Measurements from ENCODE around the gene RANBP10. TPM values are rescaled to one million over a fixed set of nuclear protein-coding genes. Genes with fewer than 3 reads are reported as not detected.

The RANBP10 gene
- total and polyA plus RNA-seq, 2 of the 13 experiments (the other 11 are each of a cell fraction or from before 2014, with no cell fraction given), result 9.2 to 22.7 TPM

- TF ChIP-seq FOXO1 (CRISPR knock-in tag; IDR thresholded peaks at IDR 0.05) (no peak), CAMTA2 (CRISPR knock-in tag; IDR thresholded peaks at IDR 0.05; ENCODE audit: borderline replicate concordance) (no peak), ZC3H13 (CRISPR knock-in tag; IDR thresholded peaks at IDR 0.05) (peak; percentile 90), ZNF512B (CRISPR knock-in tag; IDR thresholded peaks at IDR 0.05; ENCODE audit: borderline replicate concordance) (no peak), ZNF629 (CRISPR knock-in tag; conservative IDR thresholded peaks at IDR 0.05) (no peak), ZNF18 (CRISPR knock-in tag; IDR thresholded peaks at IDR 0.05; ENCODE audit: insufficient replicate concordance) (peak; percentile 11), KLF15 (CRISPR knock-in tag; IDR thresholded peaks at IDR 0.05; ENCODE audit: borderline replicate concordance) (no peak), ZNF83 (CRISPR knock-in tag; IDR thresholded peaks at IDR 0.05; ENCODE audit: borderline replicate concordance) (no peak), ZBTB4 (CRISPR knock-in tag; IDR thresholded peaks at IDR 0.05; ENCODE audit: borderline replicate concordance) (no peak), RFX3 (CRISPR knock-in tag; IDR thresholded peaks at IDR 0.05) (no peak), ZNF230 (CRISPR knock-in tag; IDR thresholded peaks at IDR 0.05) (no peak), ZBTB8A (CRISPR knock-in tag; IDR thresholded peaks at IDR 0.05; ENCODE audit: borderline replicate concordance, low read depth) (no peak), NR2C2 (CRISPR knock-in tag; IDR thresholded peaks at IDR 0.05; ENCODE audit: borderline replicate concordance) (no peak), U2AF2 (IDR thresholded peaks at IDR 0.05; ENCODE audit: low read depth, low read length) (no peak), ZNF614 (CRISPR knock-in tag; IDR thresholded peaks at IDR 0.05; ENCODE audit: borderline replicate concordance) (no peak), CENPX (CRISPR knock-in tag; IDR thresholded peaks at IDR 0.05) (no peak), SP2 (CRISPR knock-in tag; IDR thresholded peaks at IDR 0.05) (no peak), ZNF720 (CRISPR knock-in tag; IDR thresholded peaks at IDR 0.05) (no peak), NFE2L1 (CRISPR knock-in tag; IDR thresholded peaks at IDR 0.05; ENCODE audit: borderline replicate concordance) (no peak), ZNF816 (CRISPR knock-in tag; IDR thresholded peaks at IDR 0.05; ENCODE audit: borderline replicate concordance) (no peak), ZNF333 (CRISPR knock-in tag; IDR thresholded peaks at IDR 0.05; ENCODE audit: borderline replicate concordance) (no peak), CHD4 (IDR thresholded peaks at IDR 0.05; ENCODE audit: borderline replicate concordance, low read length) (no peak)
Measured at GRCh38 chr16:67845291-67846062, 39.1 kb upstream of the RANBP10 start (continued).

Data from HepG2 (cell line).